ENCODE data around the gene SOX18. TPM values are rescaled to one million over a fixed set of nuclear protein-coding genes. Genes with fewer than 3 reads are reported as not detected.

SOX18 gene
- total and polyA plus RNA-seq, 2 of the 13 experiments (the other 11 are each of a cell fraction or from before 2014, with no cell fraction given) = 1.6 to 1.9 TPM

DNA sequence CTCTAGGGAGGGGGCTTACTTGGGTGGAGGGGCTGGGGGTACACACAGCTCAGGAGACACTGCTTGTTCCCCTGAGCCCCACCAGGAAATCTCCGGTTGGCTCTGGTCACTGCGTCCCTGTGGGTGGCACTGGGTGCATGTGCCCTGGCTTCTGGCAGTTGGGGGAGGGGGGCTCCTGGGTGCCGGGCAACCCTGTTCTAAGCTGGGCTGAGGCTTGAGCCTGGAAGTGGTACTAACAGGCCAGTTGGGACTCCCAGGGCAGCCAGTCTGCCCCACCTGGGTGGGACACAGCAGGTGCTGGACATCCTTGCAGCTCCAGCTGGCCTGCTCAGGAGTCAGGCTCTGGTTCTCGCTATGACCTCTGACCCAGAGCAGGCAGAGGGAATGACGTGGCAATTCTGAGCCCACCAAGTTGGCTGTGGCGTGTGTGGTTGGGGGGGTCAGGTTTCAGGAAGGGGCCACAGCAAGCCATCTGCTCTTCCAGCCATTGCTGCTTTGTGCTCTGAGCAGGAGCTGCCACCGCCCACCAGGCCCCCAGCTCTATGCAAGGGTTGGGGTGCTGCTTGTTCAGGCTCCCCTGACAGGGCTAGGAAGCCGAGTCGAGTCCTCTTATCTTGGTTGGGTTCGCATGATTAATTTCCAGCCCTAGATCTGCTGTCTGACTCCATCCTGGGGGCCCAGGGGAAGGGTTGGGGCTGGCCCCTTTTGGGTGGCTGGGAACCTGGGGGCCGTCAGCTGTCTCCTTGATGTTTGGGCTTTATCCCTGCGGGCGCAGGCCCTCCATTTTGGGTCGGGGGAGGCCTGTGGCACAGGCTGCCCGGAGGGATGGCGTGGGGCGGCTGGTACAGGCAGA is 12.9 kb downstream of the SOX18 start (continued):
- TF ChIP-seq UBTF (CRISPR knock-in tag; IDR thresholded peaks at IDR 0.05) = no peak; the same call in 1 of the 2 replicates
- TF ChIP-seq MAFF (IDR thresholded peaks at IDR 0.05; ENCODE audit: low read depth, low read length) = no peak
- no peak for TF ChIP-seq IKZF1 (IDR thresholded peaks at IDR 0.05)
- TF ChIP-seq MIER3 (CRISPR knock-in tag; IDR thresholded peaks at IDR 0.05; ENCODE audit: borderline replicate concordance) = no peak
- TF ChIP-seq PRMT3 (CRISPR knock-in tag; IDR thresholded peaks at IDR 0.05; ENCODE audit: borderline replicate concordance, low read depth) = no peak
- TF ChIP-seq PHF20 (CRISPR knock-in tag; IDR thresholded peaks at IDR 0.05) = peak; percentile 37; the same call in 1 of the 2 replicates
- peak; percentile 65; the same call in 1 of the 2 replicates for TF ChIP-seq ZNF510 (CRISPR knock-in tag; IDR thresholded peaks at IDR 0.05; ENCODE audit: low read depth)
- TF ChIP-seq ZNF142 (CRISPR knock-in tag; IDR thresholded peaks at IDR 0.05) = peak; percentile 27; the same call in 1 of the 2 replicates
- TF ChIP-seq ATAD3A (CRISPR knock-in tag; IDR thresholded peaks at IDR 0.05) = peak; percentile 35; the same call in 1 of the 2 replicates
- no peak for TF ChIP-seq FOXK1 (CRISPR knock-in tag; IDR thresholded peaks at IDR 0.05; ENCODE audit: borderline replicate concordance, low read depth)
- TF ChIP-seq, protein P1, sequence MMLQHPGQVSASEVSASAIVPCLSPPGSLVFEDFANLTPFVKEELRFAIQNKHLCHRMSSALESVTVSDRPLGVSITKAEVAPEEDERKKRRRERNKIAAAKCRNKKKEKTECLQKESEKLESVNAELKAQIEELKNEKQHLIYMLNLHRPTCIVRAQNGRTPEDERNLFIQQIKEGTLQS (CRISPR knock-in tag; IDR thresholded peaks at IDR 0.05) = 0 out of 2 replicates have a peak, but pooled peaks have one; percentile 19
- TF ChIP-seq ZZZ3 (CRISPR knock-in tag; IDR thresholded peaks at IDR 0.05; ENCODE audit: borderline replicate concordance) = no peak
- peak; percentile 30 for TF ChIP-seq ZNF547 (CRISPR knock-in tag; IDR thresholded peaks at IDR 0.05)
- TF ChIP-seq, protein P2, sequence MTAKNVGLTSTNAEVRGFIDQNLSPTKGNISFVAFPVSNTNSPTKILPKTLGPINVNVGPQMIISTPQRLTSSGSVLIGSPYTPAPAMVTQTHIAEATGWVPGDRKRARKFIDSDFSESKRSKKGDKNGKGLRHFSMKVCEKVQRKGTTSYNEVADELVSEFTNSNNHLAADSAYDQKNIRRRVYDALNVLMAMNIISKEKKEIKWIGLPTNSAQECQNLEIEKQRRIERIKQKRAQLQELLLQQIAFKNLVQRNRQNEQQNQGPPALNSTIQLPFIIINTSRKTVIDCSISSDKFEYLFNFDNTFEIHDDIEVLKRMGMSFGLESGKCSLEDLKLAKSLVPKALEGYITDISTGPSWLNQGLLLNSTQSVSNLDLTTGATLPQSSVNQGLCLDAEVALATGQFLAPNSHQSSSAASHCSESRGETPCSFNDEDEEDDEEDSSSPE (CRISPR knock-in tag; IDR thresholded peaks at IDR 0.05) = peak; percentile 31; the same call in 1 of the 2 replicates
- TF ChIP-seq ZNF180 (CRISPR knock-in tag; IDR thresholded peaks at IDR 0.05; ENCODE audit: borderline replicate concordance, low read depth) = no peak; the same call in 1 of the 2 replicates
- 0 out of 2 replicates have a peak, but pooled peaks have one; percentile 17 for TF ChIP-seq ZNF264 (CRISPR knock-in tag; IDR thresholded peaks at IDR 0.05)
- no peak for TF ChIP-seq GTF2F1 (IDR thresholded peaks at IDR 0.05; ENCODE audit: low read length)
- peak; percentile 37; the same call in 1 of the 2 replicates for TF ChIP-seq SRY (CRISPR knock-in tag; IDR thresholded peaks at IDR 0.05)
- TF ChIP-seq KDM1A (CRISPR knock-in tag; IDR thresholded peaks at IDR 0.05) = no peak

All from HepG2 (cell line).